GM12878 (cell line): ENCODE results near the gene ATXN3. TPM values are rescaled to one million over a fixed set of nuclear protein-coding genes. Genes with fewer than 3 reads are reported as not detected.

Experiments
- ATAC-seq: fragments of 200-7000 bp; cut with Tn5 transposase; 3 replicates; pipeline ENCODE4 v1.9.1; 2020; ENCODE audit warnings: mild to moderate bottlenecking, moderate library complexity
- BruUV-seq: library from RNA; stranded (reverse); fragments of 400-500 nt; replicated peaks from 2 replicates; lab custom pipeline; 2021; lab: Mats Ljungman, UMichigan
- CTCF ChIA-PET: fragments of 300-600 bp; sonication (Branson Sonifier 250); formaldehyde crosslinking; extraction: SDS; loops from one replicate; lab custom pipeline; 2021; ENCODE audit warnings: inconsistent platforms; lab: Yijun Ruan, JAX
- POLR2A ChIA-PET: fragments of 350-600 bp; formaldehyde crosslinking; extraction: SDS; loops from one replicate; lab custom pipeline; 2021; ENCODE audit warnings: inconsistent platforms; lab: Charles Lee
- RAD21 ChIA-PET: fragments of 300-600 bp; sonication (Branson Sonifier 250); formaldehyde crosslinking; loops from one replicate; lab custom pipeline; 2023; ENCODE audit warnings: antibody characterized with exemption; ENCODE audit not compliant: unreplicated experiment; lab: Charles Lee
- SMC1A ChIA-PET: fragments of 300-600 bp; sonication (Branson Sonifier 250); formaldehyde crosslinking; loops from one replicate; lab custom pipeline; 2023; ENCODE audit not compliant: unreplicated experiment, uncharacterized antibody; lab: Charles Lee
- DNase-seq: peaks from one replicate; pipeline ENCODE4 v3.0.0-alpha.2; 2011; ENCODE audit warnings: low read depth, low spot score
- FAIRE-seq: peaks from 3 replicates; lab custom pipeline; 2011; peaks lifted over from hg19 to GRCh38; lab: Jason Lieb, UNC
- H2AFZ ChIP-seq: 2 replicates; pipeline ENCODE4 v1.6.0; 2011; ENCODE audit warnings: low read depth, low read length, control low read depth; ENCODE audit not compliant: control insufficient read depth
- H3K27ac ChIP-seq: 2 replicates; pipeline ENCODE4 v1.5.1; 2011; ENCODE audit warnings: control low read depth; ENCODE audit not compliant: control insufficient read depth, insufficient read depth
- H3K27me3 ChIP-seq, 2 experiments: replicated peaks in 1 of 2; 2 replicates each; pipeline versions ENCODE4 v1.6.0 to v1.6.1; 2011; ENCODE audit warnings: low read length in 1 of 2; ENCODE audit not compliant: control insufficient read depth in 2 of 2, insufficient read depth in 2 of 2
- H3K36me3 ChIP-seq, 2 experiments: 2 replicates each; pipeline ENCODE4 v1.5.1; 2011; ENCODE audit warnings: low read length in 1 of 2; ENCODE audit not compliant: control insufficient read depth in 2 of 2, insufficient read depth in 2 of 2
- H3K4me1 ChIP-seq: 2 replicates; pipeline ENCODE4 v1.6.1; 2011; ENCODE audit warnings: mild to moderate bottlenecking, low read length, moderate library complexity, mixed read lengths; ENCODE audit not compliant: control insufficient read depth, insufficient read depth
- H3K4me2 ChIP-seq: 2 replicates; pipeline ENCODE4 v1.6.0; 2011; ENCODE audit warnings: control low read depth; ENCODE audit not compliant: control insufficient read depth, insufficient read depth
- H3K4me3 ChIP-seq: fragments of 200-600 bp; sonication (generic); 2 replicates; pipeline ENCODE4 v1.5.1; 2016
- H3K79me2 ChIP-seq: 2 replicates; pipeline ENCODE4 v1.6.0; 2011; ENCODE audit warnings: low read length; ENCODE audit not compliant: control insufficient read depth, insufficient read depth
- H3K9ac ChIP-seq: 2 replicates; pipeline ENCODE4 v1.8.0; 2011; ENCODE audit warnings: low read length, control low read depth, mixed read lengths; ENCODE audit not compliant: control insufficient read depth, insufficient read depth
- H3K9me3 ChIP-seq: replicated peaks from 3 replicates; pipeline ENCODE4 v1.5.1; 2011; ENCODE audit warnings: mild to moderate bottlenecking, low read length; ENCODE audit not compliant: control insufficient read depth, insufficient read depth
- H4K20me1 ChIP-seq: 2 replicates; pipeline ENCODE4 v1.6.0; 2011; ENCODE audit not compliant: control insufficient read depth, insufficient read depth
- CBFB ChIP-seq: IDR thresholded peaks from 2 replicates; pipeline ENCODE4 v1.6.1; 2016; ENCODE audit warnings: antibody characterized with exemption, low read depth
- EZH2 ChIP-seq: IDR thresholded peaks from 2 replicates; pipeline ENCODE4 v1.6.1; 2012; ENCODE audit warnings: low read depth, mild to moderate bottlenecking, control low read depth, inconsistent platforms, low read length, borderline replicate concordance; ENCODE audit not compliant: control insufficient read depth
- GABPA ChIP-seq: IDR thresholded peaks from 2 replicates; pipeline ENCODE4 v1.6.1; 2014; ENCODE audit warnings: antibody characterized with exemption, low read depth, mild to moderate bottlenecking, inconsistent platforms
- HDGF ChIP-seq: fragments of 450-650 bp; IDR thresholded peaks from 2 replicates; pipeline ENCODE4 v1.6.1; 2016; ENCODE audit warnings: antibody characterized with exemption
- MEF2A ChIP-seq: IDR thresholded peaks from 2 replicates; pipeline ENCODE4 v1.6.1; 2011; ENCODE audit warnings: low read depth, mild to moderate bottlenecking, low read length, moderate library complexity; ENCODE audit not compliant: insufficient read depth
- MTA3 ChIP-seq: IDR thresholded peaks from 2 replicates; pipeline ENCODE4 v1.6.1; 2012; ENCODE audit warnings: low read length, inconsistent platforms, borderline replicate concordance
- RB1 ChIP-seq: fragments of 450-650 bp; formaldehyde crosslinking; IDR thresholded peaks from 2 replicates; pipeline ENCODE4 v1.6.1; 2017; ENCODE audit warnings: mild to moderate bottlenecking, borderline replicate concordance
- RBBP5 ChIP-seq: fragments of 200-600 bp; sonication (generic); conservative IDR thresholded peaks from 2 replicates; pipeline ENCODE4 v1.6.1; 2016
- RUNX3 ChIP-seq: IDR thresholded peaks from 2 replicates; pipeline ENCODE4 v1.6.1; 2012; ENCODE audit warnings: low read length, inconsistent platforms
- SMC3 ChIP-seq: IDR thresholded peaks from 2 replicates; pipeline ENCODE4 v1.6.1; 2011; ENCODE audit warnings: low read length, improper control_type of control experiment, borderline replicate concordance
- ZBED1 ChIP-seq: IDR thresholded peaks from 2 replicates; pipeline ENCODE4 v1.6.1; 2016; ENCODE audit warnings: borderline replicate concordance
- ZBTB33 ChIP-seq: fragments of 450-650 bp; IDR thresholded peaks from 2 replicates; pipeline ENCODE4 v1.6.1; 2017; ENCODE audit warnings: mild to moderate bottlenecking
- ZSCAN29 ChIP-seq: fragments of 450-650 bp; IDR thresholded peaks from 2 replicates; pipeline ENCODE4 v1.6.1; 2017; ENCODE audit warnings: mild to moderate bottlenecking, moderate library complexity
- in situ Hi-C: fragments of 300-500 bp; cut with MboI; formaldehyde crosslinking; loops from 9 replicates; pipeline ENCODE4 v1.14.3; 2018; ENCODE audit warnings: mixed read lengths
- intact Hi-C: fragments of 100-400 bp; cut with micrococcal nuclease; formaldehyde crosslinking; loops from one replicate; pipeline ENCODE4 v1.14.2; 2022; ENCODE audit not compliant: unreplicated experiment
- polyA plus RNA-seq, 11 experiments: library from polyadenylated mRNA; depleted of rRNA in 4 of 11; unstranded in 6 of 11; stranded (reverse) in 5 of 11; fragments of >200 nt; fragmentation: Nextera tagmentation in 4 of 11; fragmentation: Illumina TruSeq in 1 of 11; extraction: Ambion mirVana in 4 of 11; extraction: Trizol in 1 of 11; gene quantifications; 1 replicate in 1 of 11; 2 replicates in 10 of 11; pipeline versions ENCODE4 v1.2.1 to v1.2.3, GENCODE V29; 2011 to 2016; ENCODE audit warnings: inconsistent platforms in 2 of 11, missing spikeins in 2 of 11, low read depth in 1 of 11
- total RNA-seq, 4 experiments: library from RNA; depleted of rRNA in 3 of 4; stranded (reverse); fragments of >200 nt in 3 of 4; fragmentation: Illumina TruSeq in 1 of 4; extraction: Trizol in 1 of 4; gene quantifications; 2 replicates each; pipeline versions ENCODE4 v1.2.1 to v1.2.3, GENCODE V29; 2013 to 2021
- TF ChIP-seq, protein P1 (sequence below): IDR thresholded peaks from 2 replicates; pipeline ENCODE4 v1.6.1; 2012; ENCODE audit warnings: low read depth, low read length, improper control_type of control experiment
- TF ChIP-seq, protein P2 (sequence below): fragments of 150-350 bp; IDR thresholded peaks from 2 replicates; pipeline ENCODE4 v1.6.1; 2014; ENCODE audit warnings: mild to moderate bottlenecking, low read depth, low read length

Gene ATXN3
- total and polyA plus RNA-seq, 10 of the 15 experiments (the other 5 are each of a cell fraction or from before 2014, with no cell fraction given), result 15.1 to 27.3 (median 19.2) TPM

DNA sequence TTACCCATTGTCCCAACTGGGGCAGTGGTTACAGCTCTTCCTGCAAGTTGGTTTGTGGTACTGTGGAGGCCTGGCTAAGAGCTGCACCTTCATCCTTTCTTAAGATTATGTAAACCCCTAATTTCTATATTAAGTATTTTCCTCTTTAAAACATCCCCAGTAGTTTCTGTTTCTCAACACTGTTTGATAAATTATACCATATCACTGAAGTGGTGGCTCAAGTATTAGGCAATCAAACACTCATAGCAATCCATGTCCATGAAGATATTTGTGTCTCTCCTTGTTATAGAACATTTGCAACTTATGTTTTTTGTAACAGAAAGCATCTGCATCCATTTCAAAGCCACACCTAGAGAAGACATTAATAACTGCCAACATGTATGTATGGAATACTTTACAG lies 31.8 kb downstream of the ATXN3 start:
- no peak overlapping the region for H3K27ac ChIP-seq
- ChIA-PET RAD21 (no interaction called here), SMC1A (interaction anchor here (1.2 kb wide), 1 partner anchor 9 kb away, joined by 3 read pairs; no protein-coding TSS in a partner anchor)
- DNase-seq (no peak), ATAC-seq (no peak)
- intact Hi-C loops, result no loop called here
- no peak overlapping the region for H2AFZ ChIP-seq
- no peak for TF ChIP-seq ZBTB33
- no peak for TF ChIP-seq RBBP5
- no peak for TF ChIP-seq EZH2
- no peak for TF ChIP-seq ZSCAN29
- TF ChIP-seq, protein P1, sequence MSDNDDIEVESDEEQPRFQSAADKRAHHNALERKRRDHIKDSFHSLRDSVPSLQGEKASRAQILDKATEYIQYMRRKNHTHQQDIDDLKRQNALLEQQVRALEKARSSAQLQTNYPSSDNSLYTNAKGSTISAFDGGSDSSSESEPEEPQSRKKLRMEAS, result no peak
- no peak for TF ChIP-seq RB1
- TF ChIP-seq, protein P2, sequence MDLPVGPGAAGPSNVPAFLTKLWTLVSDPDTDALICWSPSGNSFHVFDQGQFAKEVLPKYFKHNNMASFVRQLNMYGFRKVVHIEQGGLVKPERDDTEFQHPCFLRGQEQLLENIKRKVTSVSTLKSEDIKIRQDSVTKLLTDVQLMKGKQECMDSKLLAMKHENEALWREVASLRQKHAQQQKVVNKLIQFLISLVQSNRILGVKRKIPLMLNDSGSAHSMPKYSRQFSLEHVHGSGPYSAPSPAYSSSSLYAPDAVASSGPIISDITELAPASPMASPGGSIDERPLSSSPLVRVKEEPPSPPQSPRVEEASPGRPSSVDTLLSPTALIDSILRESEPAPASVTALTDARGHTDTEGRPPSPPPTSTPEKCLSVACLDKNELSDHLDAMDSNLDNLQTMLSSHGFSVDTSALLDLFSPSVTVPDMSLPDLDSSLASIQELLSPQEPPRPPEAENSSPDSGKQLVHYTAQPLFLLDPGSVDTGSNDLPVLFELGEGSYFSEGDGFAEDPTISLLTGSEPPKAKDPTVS, result no peak
- TF ChIP-seq HDGF, result no peak
- TF ChIP-seq SMC3, result no peak
- no peak for TF ChIP-seq ZBED1
- no peak for TF ChIP-seq MEF2A
- TF ChIP-seq MTA3, result no peak
- TF ChIP-seq RUNX3, result no peak
- TF ChIP-seq GABPA, result no peak
- no peak for TF ChIP-seq CBFB
- TF ChIP-seq, all 136 proteins: peak for 0
- FAIRE-seq, result no peak
- Histone ChIP-seq H3K36me3 (peaks cover 0 to 6% of the 10 kb centered on the region in 2 experiments; a peak in 2 of 4 replicates), H3K9me3 (no peaks in the 10 kb centered on the region), H4K20me1 (no peaks in the 10 kb centered on the region), H3K4me3 (no peak overlapping the region), H3K9ac (no peak overlapping the region), H3K79me2 (no peaks in the 10 kb centered on the region), H3K4me2 (no peak overlapping the region), H3K27me3 (no peaks in the 10 kb centered on the region), H3K4me1 (no peaks in the 10 kb centered on the region)
- BruUV-seq, result no TSS peak
- POLR2A ChIA-PET, result interaction anchor here (0.5 kb wide), 1 partner anchor 668 kb away, joined by 3 read pairs; no protein-coding TSS in a partner anchor
- in situ Hi-C loops, result no loop called here
- CTCF ChIA-PET, result no interaction called here
